ENCODE results near the gene PCDH15.
"Not testable (repeated sequence)": the region's sequence is repeated elsewhere in the genome, so short reads cannot be mapped to it uniquely, and the experiment has no call there.

The PCDH15 gene

DNA sequence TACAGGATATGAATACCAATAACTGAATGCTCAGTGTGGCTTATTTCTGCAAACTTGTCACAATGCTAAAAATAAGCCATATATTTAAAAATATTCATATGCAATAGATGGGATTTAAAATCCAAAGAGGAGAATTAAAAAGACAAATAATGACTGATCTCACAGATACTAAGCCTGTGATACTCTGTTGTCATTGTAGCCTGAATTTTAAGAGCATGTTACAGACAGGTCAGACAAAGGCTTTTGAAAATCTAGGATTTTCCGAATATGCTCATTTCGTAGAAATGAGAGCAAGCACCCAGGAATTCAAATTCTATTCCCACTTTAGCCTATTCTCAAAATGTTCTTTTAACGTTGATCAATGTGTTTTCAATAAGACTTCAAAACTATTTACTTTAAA is 269.7 kb downstream of the PCDH15 start:
- no peak for DNase-seq

DNA sequence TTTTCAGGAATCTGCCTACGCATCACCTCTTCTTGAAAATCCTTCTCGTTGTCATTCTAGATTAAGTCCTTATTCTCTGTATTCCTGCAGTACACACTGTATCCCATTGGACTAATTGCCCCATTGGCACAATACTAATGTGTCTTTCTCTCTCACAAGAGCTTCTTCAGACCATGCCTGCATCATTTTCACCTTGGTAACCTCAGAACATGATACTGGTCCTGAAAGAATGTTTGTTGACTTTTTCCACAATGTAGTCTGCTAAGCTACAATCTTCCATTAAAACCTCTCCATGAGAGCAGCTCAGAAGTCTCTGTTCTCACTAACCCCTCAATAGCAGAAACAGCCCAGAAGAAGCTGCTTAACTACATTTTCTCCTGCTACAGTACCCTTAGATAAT is 270.7 kb downstream of the PCDH15 start:
- DNase-seq: peak; percentile 0

DNA sequence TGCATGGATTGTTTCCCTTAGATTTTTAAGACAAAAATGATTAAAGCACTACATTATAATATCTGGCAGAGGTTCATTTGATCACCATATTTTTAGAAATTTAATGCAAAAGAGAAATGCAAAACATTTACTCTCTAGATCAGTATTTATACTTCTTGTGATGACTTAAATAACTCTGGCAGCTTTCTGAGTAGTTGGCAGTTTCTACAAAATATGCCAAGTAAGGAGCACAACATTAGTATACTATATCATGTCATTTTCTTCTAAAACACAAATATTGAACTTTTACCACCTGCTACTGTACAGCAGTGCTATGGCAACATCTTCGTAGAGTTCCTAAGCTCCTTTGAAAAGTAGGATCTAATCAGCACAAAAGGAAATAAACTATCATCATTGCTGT is 275.2 kb downstream of the PCDH15 start:
- DNase-seq: no peak

DNA sequence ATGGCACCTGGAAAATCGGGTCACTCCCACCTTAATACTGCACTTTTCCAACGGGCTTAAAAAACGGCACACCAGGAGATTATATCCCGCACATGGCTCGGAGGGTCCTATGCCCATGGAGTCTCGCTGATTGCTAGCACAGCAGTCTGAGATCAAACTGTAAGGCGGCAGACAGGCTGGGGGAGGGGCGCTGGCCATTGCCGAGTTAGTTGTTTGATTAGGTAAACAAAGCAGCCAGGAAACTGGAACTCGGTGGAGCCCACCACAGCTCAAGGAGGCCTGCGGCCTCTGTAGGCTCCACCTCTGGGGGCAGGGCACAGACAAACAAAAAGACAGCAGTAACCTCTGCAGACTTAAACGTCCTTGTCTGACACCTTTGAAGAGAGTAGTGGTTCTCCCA is 285.8 kb downstream of the PCDH15 start:
- DNase-seq: not testable (repeated sequence)

DNA sequence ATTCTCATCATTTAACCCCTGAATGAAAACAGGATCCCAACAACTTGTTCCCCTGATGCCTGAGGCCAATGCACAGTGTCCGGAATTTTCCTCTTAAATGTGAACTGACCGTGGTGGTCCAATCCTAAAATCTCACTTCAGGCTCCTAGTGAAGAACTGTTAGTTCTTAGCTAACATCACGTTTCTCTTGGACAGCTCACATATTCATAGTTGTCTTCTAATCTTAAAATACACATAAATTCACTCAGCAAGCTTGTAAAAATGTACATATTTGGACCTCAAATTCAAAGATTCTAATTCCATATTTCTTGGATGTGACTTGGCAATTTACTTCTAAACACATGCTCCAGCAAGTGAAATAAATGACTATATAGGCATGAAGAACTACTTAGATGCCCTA is 297.2 kb downstream of the PCDH15 start:
- no peak for DNase-seq

DNA sequence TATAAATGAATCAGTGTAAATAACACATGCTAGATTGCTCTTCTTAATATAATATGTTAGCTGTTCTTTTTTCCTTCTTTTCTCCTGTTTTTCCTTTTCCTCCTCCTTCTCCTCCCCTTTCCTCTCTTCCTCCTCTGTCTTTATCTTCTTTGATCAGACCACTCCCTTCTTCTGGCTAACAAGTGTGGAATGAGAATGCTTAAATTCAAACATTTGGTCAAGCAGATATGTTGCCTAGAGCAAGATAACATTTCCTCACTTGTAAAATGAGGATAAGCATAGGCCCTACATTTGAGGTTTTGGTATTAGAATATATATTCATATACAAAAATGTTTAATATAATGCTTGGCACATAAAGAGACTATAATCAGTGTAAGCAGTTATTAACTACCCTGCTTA is 299.1 kb downstream of the PCDH15 start:
- DNase-seq: no peak

DNA sequence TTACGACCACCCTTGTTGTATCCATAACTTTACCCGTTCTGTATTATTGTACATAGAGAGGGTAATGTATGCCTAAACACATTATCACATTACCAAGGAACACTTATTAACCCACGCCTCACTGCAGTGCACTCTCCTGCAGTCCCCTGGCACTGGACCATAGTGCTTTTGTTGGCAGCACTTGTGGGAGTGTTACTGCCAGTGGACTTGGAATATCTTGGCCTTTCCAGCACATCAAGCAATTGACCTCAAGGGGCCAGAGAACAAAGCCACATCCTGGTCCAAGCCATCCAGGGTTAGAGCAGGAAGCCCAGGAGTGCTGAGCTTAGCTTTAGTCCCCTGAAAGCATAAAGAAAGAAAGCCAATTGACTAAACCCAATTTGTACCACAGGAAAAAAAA is 304.2 kb downstream of the PCDH15 start:
- no peak for DNase-seq

DNA sequence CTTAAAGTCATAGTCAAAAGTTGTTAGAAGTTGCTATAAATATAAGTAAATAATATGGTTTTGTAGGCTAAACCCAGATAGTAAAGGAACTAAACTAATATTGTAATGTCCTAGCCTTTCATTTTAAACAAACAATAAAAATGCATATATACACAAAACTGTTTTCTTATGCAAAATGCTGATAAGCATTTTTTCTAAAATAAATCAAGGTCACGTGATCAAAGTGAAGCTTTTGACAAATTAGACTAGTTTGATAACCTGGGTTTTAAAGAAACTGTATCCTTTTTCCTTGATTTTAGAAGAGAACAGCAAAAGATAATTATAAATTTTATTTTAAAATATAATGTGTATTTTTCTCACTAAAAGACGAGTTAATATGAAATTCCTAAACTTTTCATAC is 313.3 kb downstream of the PCDH15 start:
- no peak for DNase-seq

DNA sequence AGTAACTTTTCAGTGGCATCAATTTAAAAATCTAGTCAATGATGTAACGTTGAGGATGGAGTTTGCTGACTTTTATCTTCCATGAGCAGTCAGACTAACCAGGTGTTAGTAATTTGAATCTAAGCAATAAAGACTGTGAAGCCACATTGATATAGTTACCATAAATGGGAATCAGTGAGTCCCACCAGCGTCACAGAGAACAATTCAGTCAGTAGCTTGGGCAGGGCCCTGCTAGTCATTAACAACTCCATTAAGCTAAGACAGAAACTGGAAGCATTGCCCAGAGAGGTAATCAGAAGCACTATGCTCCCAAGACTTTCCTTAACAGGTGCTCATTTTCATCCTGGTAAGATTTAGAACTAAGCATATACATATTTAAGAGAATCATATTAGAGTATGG is 315.1 kb downstream of the PCDH15 start:
- DNase-seq: no peak

DNA sequence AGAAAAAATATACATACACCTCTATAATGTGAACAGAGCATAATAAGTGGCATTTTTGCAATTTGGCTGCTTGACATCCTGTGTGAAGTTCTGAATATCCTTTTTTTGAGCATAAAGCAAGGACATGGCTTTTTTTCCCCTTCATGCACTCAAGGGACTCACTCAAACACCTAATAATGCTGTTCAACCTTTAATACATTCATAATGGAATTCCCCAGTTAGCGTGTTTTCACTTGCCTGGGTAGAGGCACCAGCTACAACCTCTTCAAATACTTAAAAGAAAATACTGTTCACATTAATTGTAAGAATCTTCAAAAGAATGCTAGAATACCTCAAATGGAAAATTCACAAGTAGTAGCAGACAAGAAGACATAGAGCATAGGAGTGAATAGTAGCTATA is 316.8 kb downstream of the PCDH15 start:
- no peak for DNase-seq

DNA sequence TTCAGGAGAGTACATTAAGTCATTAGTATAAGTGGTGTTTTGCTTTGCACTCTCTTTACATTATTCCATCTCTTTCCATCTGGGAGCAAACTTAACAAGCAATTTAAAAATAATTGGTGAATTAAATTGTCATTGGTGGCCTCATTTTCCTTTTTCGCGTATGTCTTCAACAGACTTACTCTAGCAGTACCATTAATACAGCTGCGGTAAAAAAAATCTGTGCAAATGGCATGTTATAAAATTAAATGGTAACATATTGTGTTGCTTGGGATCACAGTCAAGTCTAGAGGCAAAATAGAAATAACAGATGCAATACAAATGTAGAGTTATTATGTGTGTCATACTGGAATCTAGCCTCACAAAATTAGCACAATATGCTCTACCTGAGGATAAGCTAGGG is 322.4 kb downstream of the PCDH15 start:
- no peak for DNase-seq

DNA sequence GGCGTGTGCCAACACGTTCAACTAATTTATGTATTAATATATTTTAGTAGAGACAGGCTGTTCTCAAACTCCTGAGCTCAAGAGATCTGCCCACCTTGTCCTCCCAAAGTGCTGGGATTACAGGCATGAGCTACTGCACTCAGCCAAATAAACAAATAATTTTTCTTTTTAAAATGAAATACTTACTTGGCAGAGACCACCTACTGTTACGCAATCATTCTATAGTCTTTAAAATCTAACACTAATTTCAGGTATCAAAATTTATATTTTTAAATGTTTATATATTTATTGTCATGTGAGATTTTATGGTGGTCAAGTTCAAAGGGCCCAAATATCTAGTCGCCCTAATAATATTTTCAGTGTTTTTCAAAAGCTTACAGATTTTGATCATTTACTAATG is 323.3 kb downstream of the PCDH15 start:
- DNase-seq: no peak

DNA sequence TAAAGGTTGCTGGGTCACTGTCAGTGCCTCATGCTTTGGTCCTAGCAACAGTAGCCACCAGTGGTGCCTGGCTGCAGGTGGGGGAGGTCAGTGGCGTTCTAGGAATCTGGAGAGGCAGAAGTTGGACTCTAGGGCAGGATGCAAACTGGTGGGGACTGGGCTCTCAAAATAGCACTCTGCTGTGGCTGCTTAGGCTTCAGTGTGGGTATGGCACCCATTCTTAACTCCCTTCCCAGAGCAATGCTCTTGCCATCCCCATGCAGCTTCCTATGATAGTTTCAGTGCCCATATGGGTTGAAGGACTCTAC is 330.8 kb downstream of the PCDH15 start:
- DNase-seq: no peak

DNA sequence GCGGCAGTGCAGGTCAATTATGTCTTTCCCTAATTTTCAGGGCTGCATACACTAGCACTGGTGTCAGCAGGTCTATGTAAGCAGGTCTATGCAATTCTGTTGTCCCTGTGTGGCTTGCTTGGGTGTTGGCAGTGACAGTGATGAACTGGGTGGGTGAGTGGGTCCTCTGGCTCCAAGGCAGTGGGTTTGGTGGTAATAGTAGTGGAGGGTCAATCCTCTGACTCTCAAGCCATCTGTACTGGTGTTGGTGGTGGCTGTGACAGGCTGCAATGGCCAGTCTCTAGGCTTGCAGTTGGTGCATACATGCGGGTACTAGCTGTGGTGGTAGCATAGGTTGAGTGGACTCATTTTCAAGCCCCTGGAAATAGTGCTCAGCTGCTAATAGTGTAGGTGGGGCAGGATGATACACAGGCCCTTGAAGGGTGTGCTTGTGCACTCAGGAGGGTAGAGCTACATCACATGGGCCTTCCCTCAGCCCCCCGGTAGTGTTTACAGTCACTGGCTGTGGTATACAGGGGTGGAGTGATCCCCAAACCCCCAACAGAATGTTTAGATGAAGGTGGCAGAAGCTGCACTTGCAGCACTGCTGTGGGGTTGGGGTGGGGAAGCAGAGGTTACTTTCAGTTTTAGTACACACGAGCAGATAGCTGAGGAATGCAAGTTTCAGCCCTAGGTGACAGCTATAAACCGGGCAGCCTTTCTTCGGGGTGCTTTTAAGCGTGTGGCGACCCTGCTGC is 331.3 kb downstream of the PCDH15 start:
- no peak for DNase-seq

DNA sequence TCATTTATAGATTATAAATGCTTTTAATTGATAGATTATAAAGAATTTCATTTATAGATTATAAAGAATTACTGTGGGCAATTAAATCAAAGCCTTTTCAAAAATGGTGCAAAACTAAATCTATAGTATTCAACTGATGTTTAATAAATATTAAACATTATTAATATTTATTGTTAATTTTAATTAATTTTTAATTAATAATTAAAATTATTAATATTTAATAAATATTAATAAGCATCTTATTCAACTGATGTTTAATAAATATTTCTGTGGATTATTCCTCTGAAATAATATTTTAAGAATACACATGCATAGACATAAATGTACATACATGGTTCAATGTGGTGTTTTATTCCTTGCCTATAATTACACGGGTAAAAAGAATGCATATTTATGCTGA is 346.8 kb downstream of the PCDH15 start:
- DNase-seq: no peak

DNA sequence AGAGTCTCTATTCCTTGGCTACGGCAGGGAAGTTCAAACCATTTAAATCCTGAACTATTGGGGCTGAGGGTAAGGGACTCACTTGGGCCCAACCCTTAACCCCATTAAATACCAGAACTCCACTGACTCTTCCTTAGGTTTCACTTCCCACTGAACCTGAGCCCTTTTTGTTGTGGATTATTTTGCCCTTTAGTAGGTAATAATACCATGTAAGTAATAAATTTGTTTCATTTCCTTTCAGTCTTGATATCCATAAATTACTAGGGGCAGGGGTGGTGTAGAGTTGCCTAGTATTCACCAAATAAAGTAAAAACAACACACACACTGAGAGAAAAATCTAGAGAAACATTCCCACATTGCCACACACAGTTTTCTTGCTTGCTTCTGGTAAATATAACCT is 352.0 kb downstream of the PCDH15 start:
- DNase-seq: no peak

DNA sequence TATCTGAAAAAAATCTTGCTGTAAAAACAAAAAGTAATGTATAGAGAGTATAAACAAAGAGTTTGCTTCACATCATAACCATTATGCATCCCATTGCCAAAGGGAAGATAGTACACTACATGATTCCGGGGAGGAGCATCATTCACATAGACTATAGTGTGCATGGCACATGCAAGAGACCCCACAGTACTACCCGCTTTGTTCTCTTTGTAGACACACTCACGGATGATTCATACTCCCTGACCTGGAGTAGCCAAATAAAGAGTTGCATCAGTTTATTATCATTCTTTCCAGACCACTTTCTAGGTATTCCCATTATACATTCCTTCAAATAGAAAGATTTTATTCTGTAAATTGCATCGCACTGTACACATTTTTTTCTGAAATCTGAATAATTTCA is 356.9 kb downstream of the PCDH15 start:
- DNase-seq: no peak

DNA sequence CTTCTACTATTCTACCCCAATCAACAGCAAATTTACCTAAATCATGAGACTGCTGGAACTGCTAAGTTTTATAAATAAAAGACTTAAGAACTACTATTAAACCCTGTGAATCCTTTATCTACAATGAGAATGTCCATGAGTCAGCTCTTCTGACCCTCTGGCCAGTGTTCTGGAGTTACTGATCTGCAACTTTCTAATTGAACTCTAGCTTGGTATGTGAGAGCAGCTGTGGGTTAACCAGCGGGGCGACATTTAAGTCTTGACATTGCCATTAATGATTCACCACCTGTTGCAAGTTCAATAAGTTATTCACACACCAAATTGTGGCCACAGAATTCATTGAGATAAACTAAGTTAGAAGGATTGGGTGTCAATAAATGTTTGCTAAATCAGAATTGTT is 359.8 kb downstream of the PCDH15 start:
- no peak for DNase-seq

DNA sequence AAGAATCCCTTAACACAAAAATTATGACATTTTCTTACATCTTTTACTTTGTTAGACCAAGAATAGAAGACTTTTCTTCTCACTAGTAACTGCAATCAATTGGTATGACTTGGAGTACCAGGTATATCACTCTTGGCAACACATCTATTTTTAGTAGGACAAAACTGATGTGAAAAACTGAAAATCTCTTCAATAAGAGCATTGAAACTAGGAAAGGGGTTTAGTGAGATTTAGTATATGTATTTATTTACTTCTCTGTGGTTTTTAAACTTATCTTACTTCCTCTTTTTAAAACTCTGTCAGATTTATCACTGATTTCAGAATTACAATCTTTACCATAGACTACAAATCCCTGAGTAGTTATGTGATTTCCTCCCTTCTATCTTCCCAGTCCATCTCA is 366.2 kb downstream of the PCDH15 start:
- DNase-seq: no peak

DNA sequence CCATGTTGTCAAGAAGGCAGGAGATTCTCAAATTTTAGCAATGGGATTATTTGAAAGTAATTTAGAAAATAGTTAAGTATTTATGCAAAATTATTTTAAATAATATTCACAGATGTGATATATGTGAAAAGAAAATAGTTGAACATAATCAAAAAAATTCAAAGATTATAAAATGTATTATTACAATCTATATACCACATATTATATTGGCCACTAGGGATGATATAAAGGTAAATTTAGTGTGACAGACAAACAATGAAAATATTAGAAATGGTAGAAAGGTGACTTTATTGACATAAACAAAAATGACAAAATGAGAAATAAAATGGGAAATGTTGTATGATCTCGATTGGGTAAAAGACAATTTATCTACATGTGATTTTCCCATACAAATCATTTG is 385.5 kb downstream of the PCDH15 start:
- DNase-seq: no peak

DNA sequence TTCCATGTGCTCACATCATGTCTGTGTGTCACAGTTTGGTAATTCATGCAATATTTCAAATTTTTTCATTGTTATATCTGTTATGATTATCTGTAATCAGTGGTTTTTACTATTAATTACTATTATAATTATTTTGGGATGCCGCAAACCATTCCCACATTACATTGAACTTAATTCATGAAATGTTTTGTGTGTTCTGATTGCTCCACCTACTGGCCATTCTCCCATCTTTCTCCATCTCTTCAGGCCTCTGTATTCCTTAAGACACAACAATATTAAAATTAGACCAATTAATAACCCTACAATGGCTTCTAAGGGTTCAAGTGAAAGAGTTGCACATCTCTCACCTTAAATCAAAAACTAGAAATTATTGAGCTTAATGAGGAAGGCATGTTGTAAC is 398.5 kb downstream of the PCDH15 start:
- DNase-seq: no peak

DNA sequence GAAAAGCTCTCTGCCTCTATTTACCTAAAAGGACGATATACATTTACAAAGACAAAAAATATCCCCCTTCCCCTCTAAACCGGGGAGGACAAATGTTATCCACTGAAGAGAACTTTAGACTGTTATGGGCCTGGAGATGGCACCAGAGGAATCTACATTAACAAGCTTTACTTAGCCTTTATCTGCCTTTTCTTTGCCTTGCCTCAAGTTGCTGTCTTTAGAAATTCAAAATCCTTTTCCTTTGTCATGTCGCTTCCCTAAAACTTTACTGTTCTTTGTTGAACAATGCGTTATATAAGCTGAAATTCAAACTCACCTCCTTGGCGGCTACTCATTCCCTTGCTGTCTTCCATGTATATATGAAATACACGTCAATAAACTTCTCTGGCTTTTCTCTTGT is 405.0 kb downstream of the PCDH15 start:
- DNase-seq: no peak

DNA sequence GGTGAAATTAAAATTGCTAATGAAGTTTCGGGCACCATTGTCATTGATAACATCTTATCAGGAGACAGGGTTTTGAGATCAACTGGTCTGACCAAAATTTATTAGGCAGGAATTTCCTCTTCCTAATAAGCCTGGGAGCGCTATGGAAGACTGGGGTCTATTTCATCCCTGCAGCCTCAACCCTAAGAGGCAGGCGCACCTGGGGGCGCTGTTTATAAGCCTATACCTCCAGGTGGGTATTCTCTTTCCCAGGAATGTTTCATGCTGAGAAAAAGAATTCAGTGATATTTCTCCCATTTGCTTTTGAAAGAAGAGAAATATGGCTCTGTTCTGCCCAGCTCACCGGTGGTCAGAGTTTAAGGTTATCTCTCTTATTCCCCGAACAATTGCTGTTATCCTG is 406.4 kb downstream of the PCDH15 start:
- not testable (repeated sequence) for DNase-seq

DNA sequence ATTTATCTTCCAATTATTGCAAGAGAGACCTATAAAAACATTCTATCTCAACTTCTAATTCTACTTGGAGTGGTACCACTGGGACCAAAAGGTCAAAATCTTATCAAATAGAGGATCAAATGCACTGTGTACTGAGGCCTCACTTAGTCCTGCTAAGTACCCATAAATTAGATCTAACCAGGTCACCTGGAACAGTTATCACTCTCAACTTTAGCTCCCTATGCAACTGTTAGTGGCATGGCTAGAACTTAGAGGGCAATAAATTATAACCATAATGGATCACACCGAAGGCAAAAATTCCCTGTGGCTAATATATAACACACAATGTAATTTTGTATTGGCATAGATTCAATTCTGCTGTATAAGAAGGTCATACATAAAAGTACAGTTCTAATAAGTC is 428.9 kb downstream of the PCDH15 start:
- no peak for DNase-seq

DNA sequence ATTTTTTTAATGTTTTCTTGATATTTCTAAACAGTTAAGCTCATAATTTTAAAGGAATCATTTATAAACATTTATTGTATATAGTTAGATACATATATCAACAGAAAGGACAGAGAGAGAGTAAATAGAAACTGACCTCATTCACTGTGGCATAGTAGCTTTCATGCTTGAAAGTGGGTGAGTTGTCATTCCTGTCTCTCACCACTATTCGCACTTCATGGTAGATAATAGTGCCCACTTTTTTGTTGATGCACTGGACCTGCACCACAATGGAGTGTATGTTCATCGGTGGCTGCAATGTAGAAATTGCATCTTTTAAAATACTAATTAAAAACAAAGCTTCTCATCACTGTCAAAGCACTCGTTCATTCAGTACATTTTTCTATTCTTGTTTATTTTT is 432.0 kb downstream of the PCDH15 start:
- no peak for DNase-seq

DNA sequence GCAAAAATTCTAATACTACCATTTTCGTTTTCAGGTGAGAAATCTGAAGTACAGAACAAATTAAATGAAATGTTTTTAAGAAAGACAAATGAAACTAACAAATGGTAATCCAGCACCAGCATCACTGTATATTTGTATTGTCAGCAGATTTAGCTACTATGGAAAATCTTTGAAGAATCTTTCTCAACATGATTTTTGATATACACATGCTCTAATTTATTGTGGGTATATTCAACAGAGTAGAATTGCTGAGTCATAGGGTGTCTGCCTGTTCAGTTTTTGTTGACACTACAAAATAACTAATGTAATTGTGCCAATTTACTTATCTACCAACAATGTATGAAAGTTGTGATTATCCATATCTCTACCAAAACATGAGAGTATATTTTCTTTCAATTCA is 437.6 kb downstream of the PCDH15 start:
- no peak for DNase-seq
